HepG2 (cell line): ENCODE results near the gene DCTN4. TPM values are rescaled to one million over a fixed set of nuclear protein-coding genes. Genes with fewer than 3 reads are reported as not detected.

ENCODE experiments used
- ATAC-seq: fragments of 200-7000 bp; cut with Tn5 transposase; 3 replicates; pipeline ENCODE4 v1.9.1; 2020; ENCODE audit warnings: mild to moderate bottlenecking, moderate library complexity
- BruUV-seq: library from RNA; stranded (reverse); fragments of 400-500 nt; replicated peaks from 2 replicates; lab custom pipeline; 2021; lab: Mats Ljungman, UMichigan
- CTCF ChIA-PET: fragments of 300-600 bp; formaldehyde crosslinking; extraction: SDS; loops from one replicate; lab custom pipeline; 2021; ENCODE audit warnings: low total read pairs, inconsistent platforms, low intra/inter-chr PET ratio; lab: Yijun Ruan, JAX
- POLR2A ChIA-PET: fragments of 350-600 bp; sonication (Branson Sonifier 250); formaldehyde crosslinking; loops from one replicate; lab custom pipeline; 2020; ENCODE audit warnings: antibody characterized with exemption, inconsistent platforms; lab: Yijun Ruan, JAX
- DNase-seq: peaks from one replicate; pipeline ENCODE4 v3.0.0-alpha.2; 2015; ENCODE audit warnings: low spot score
- FAIRE-seq: peaks from 3 replicates; lab custom pipeline; 2011; peaks lifted over from hg19 to GRCh38; lab: Jason Lieb, UNC
- H2AFZ ChIP-seq: one replicate; pipeline ENCODE4 v1.6.1; 2011; ENCODE audit warnings: low read length, inconsistent platforms
- H3K27ac ChIP-seq: fragments of 300-600 bp; 3 replicates; pipeline ENCODE4 v1.8.0; 2011; ENCODE audit warnings: mixed run types, mild to moderate bottlenecking, mixed read lengths, low read length, inconsistent platforms; ENCODE audit not compliant: insufficient read depth; ENCODE audit errors: extremely low read length
- H3K27me3 ChIP-seq, 2 experiments: fragments of 200-600 bp in 1 of 2; 2 replicates in 1 of 2; 3 replicates in 1 of 2; pipeline versions ENCODE4 v1.6.0 to v1.8.0; 2011; ENCODE audit warnings: low read length in 2 of 2, mild to moderate bottlenecking in 2 of 2, moderate library complexity in 2 of 2, inconsistent platforms in 1 of 2; ENCODE audit not compliant: insufficient read depth in 2 of 2, control insufficient read depth in 1 of 2
- H3K36me3 ChIP-seq, 2 experiments: fragments of 200-600 bp in 1 of 2; replicated peaks in 1 of 2; 2 replicates in 1 of 2; 3 replicates in 1 of 2; pipeline versions ENCODE4 v1.5.1 to v1.8.0; 2011; ENCODE audit warnings: low read length in 2 of 2, inconsistent platforms in 1 of 2; ENCODE audit not compliant: insufficient read depth in 2 of 2, control insufficient read depth in 1 of 2
- H3K4me1 ChIP-seq: 2 replicates; pipeline ENCODE4 v1.5.1; 2012; ENCODE audit warnings: low read length, inconsistent platforms; ENCODE audit not compliant: insufficient read depth
- H3K4me2 ChIP-seq: 2 replicates; pipeline ENCODE4 v1.6.0; 2011; ENCODE audit warnings: low read depth, low read length, inconsistent platforms
- H3K4me3 ChIP-seq, 3 experiments: fragments of 200-600 bp in 1 of 3; sonication (generic), shearing (Covaris generic) in 1 of 3; replicated peaks in 1 of 3; 2 replicates each; pipeline ENCODE4 v1.5.1; 2011 to 2016; ENCODE audit warnings: low read length in 3 of 3, inconsistent platforms in 2 of 3, low read depth in 2 of 3, mild to moderate bottlenecking in 2 of 3, control low read depth in 1 of 3, mixed read lengths in 1 of 3; ENCODE audit not compliant: insufficient read depth in 1 of 3
- H3K79me2 ChIP-seq: one replicate; pipeline ENCODE4 v1.6.1; 2011; ENCODE audit warnings: low read length, inconsistent platforms; ENCODE audit not compliant: insufficient read depth
- H3K9ac ChIP-seq: 2 replicates; pipeline ENCODE4 v1.6.0; 2011; ENCODE audit warnings: mild to moderate bottlenecking, low read depth, low read length, inconsistent platforms; ENCODE audit not compliant: insufficient read depth
- H3K9me3 ChIP-seq: 2 replicates; pipeline ENCODE4 v1.5.1; 2012; ENCODE audit warnings: mild to moderate bottlenecking, low read length
- H4K20me1 ChIP-seq: 2 replicates; pipeline ENCODE4 v1.6.0; 2011; ENCODE audit warnings: inconsistent platforms, mild to moderate bottlenecking, low read length, moderate library complexity; ENCODE audit not compliant: insufficient read depth
- ATF5 ChIP-seq: sonication (generic); formaldehyde crosslinking; IDR thresholded peaks from 2 replicates; pipeline ENCODE4 v1.4.0; 2020; ENCODE audit warnings: mild to moderate bottlenecking, low read depth, missing genetic modification reagents
- BCLAF1 ChIP-seq: fragments of 450-650 bp; IDR thresholded peaks from 2 replicates; pipeline ENCODE4 v1.6.1; 2017; ENCODE audit warnings: mild to moderate bottlenecking
- GATA4 ChIP-seq: sonication (generic); IDR thresholded peaks from 2 replicates; pipeline ENCODE4 v1.6.1; 2016; ENCODE audit warnings: antibody characterized with exemption, low read depth, borderline replicate concordance
- HDAC2 ChIP-seq: sonication (generic); formaldehyde crosslinking; IDR thresholded peaks from 2 replicates; pipeline ENCODE4 v1.4.0; 2020; ENCODE audit warnings: missing genetic modification reagents
- HNRNPL ChIP-seq: fragments of 200-400 bp; formaldehyde crosslinking; IDR thresholded peaks from 2 replicates; pipeline ENCODE4 v1.6.1; 2017; ENCODE audit warnings: mild to moderate bottlenecking, low read depth, low read length
- KLF6 ChIP-seq: IDR thresholded peaks from 2 replicates; pipeline ENCODE4 v1.8.0; 2016; ENCODE audit warnings: missing biosample characterization, missing genetic modification reagents
- MAZ ChIP-seq, 2 experiments: sonication (generic) in 1 of 2; formaldehyde crosslinking in 1 of 2; IDR thresholded peaks; 2 replicates each; pipeline versions ENCODE4 v1.5.0 to v1.6.1; 2012 to 2020; ENCODE audit warnings: low read depth in 2 of 2, mild to moderate bottlenecking in 2 of 2, borderline replicate concordance in 1 of 2, improper control_type of control experiment in 1 of 2, low read length in 1 of 2, missing genetic modification reagents in 1 of 2, moderate library complexity in 1 of 2
- SKI ChIP-seq: fragments of 450-650 bp; IDR thresholded peaks from one replicate; pipeline ENCODE4 v1.6.1; 2018; ENCODE audit warnings: mild to moderate bottlenecking; ENCODE audit not compliant: partially characterized antibody
- ZNF274 ChIP-seq: sonication (generic); formaldehyde crosslinking; IDR thresholded peaks from 2 replicates; pipeline ENCODE4 v1.5.1; 2020; ENCODE audit warnings: mild to moderate bottlenecking, missing genetic modification reagents
- ZNF354B ChIP-seq: sonication (generic); formaldehyde crosslinking; IDR thresholded peaks from 2 replicates; pipeline ENCODE4 v1.8.0; 2022; ENCODE audit warnings: mild to moderate bottlenecking, missing genetic modification reagents
- WGBS: methylation state at CpG from one replicate; pipeline ENCODE4 v1.1.6; 2017; ENCODE audit warnings: low lambda C conversion rate; 5-methylcytosine and 5-hydroxymethylcytosine counted together
- in situ Hi-C: cut with HindIII; loops from 2 replicates; pipeline ENCODE4 v1.10.0; 2017; ENCODE audit warnings: low pct_unique_long_range_greater_than_20kb; ENCODE audit not compliant: extremely low pct_ligation_motif_present
- intact Hi-C: fragments of 100-400 bp; cut with micrococcal nuclease; formaldehyde crosslinking; loops from one replicate; pipeline ENCODE4 v1.10.0; 2022; ENCODE audit not compliant: unreplicated experiment
- polyA plus RNA-seq, 8 experiments: library from polyadenylated mRNA; depleted of rRNA in 3 of 8; stranded (reverse) in 7 of 8; unstranded in 1 of 8; fragments of >200 nt; fragmentation: Illumina TruSeq in 4 of 8; extraction: Trizol in 4 of 8; gene quantifications; 2 replicates each; pipeline versions ENCODE4 v1.2.1 to v1.2.3, GENCODE V29; 2011 to 2016; ENCODE audit warnings: low read depth in 4 of 8, missing spikeins in 1 of 8, mixed read lengths in 1 of 8; ENCODE audit not compliant: insufficient read depth in 1 of 8
- total RNA-seq, 5 experiments: library from RNA; depleted of rRNA; stranded (reverse); fragments of >200 nt; fragmentation: Illumina TruSeq; extraction: Trizol; gene quantifications; 2 replicates each; pipeline ENCODE4 v1.2.3, GENCODE V29; 2016; ENCODE audit warnings: low read depth in 1 of 5

DCTN4 gene
- total and polyA plus RNA-seq, 2 of the 13 experiments (the other 11 are each of a cell fraction or from before 2014, with no cell fraction given) = 24.1 to 26.9 TPM

- FAIRE-seq = no peak
- peaks cover 32% of the 10 kb centered on the region for H3K79me2 ChIP-seq
- POLR2A ChIA-PET = no interaction called here
Observed at GRCh38 chr5:150738862-150739261, 20.0 kb downstream of the DCTN4 start.

More at GRCh38 chr5:150738862-150739261, 20.0 kb downstream of the DCTN4 start:
- Histone ChIP-seq H3K4me3 (no peak overlapping the region), H3K27me3 (no peaks in the 10 kb centered on the region), H3K9ac (no peak overlapping the region), H3K36me3 (peaks cover 0 to 33% of the 10 kb centered on the region in 2 experiments; a peak in 3 of 5 replicates), H4K20me1 (no peaks in the 10 kb centered on the region), H2AFZ (no peak overlapping the region), H3K4me1 (peaks cover 7% of the 10 kb centered on the region), H3K27ac (no peak overlapping the region), H3K9me3 (no peaks in the 10 kb centered on the region; the same call in 1 of the 2 replicates), H3K4me2 (no peak overlapping the region)
- BruUV-seq = no TSS peak
- in situ Hi-C loops = no loop called here
- DNase-seq = no peak
- intact Hi-C loops = no loop called here
- 96% methylated on average over 7 of the region's 7 CpGs for WGBS
- CTCF ChIA-PET = no interaction called here
- no peak for ATAC-seq
- TF ChIP-seq MAZ (IDR thresholded peaks at IDR 0.05; ENCODE audit: borderline replicate concordance, low read depth, low read length) (no peak), MAZ (CRISPR knock-in tag; IDR thresholded peaks at IDR 0.05; ENCODE audit: low read depth) (no peak), ATF5 (CRISPR knock-in tag) (no peak), ZNF354B (CRISPR knock-in tag) (no peak), HNRNPL (no peak), BCLAF1 (no peak), KLF6 (CRISPR knock-in tag) (no peak), SKI (no peak), GATA4 (no peak), ZNF274 (CRISPR knock-in tag) (no peak), HDAC2 (CRISPR knock-in tag) (no peak)
